ENCODE results near the gene PYGM.

Gene PYGM

GRCh38 chr11:64723907-64724862 lies 35.6 kb downstream of the PYGM start:
- TF ChIP-seq ZFX (IDR thresholded peaks at IDR 0.05) = no peak
- TF ChIP-seq CTCF (conservative IDR thresholded peaks at IDR 0.05) = peak; percentile 22; the same call in 1 of the 2 replicates
- no peak overlapping the region for H3K27ac ChIP-seq

- H3K27ac ChIP-seq = peak within 1 kb of the TSS; percentile 23; the same call in 1 of the 2 replicates
- TF ChIP-seq CTCF (conservative IDR thresholded peaks at IDR 0.05) = peak; percentile 99
- TF ChIP-seq ZFX (IDR thresholded peaks at IDR 0.05) = no peak
Observed at GRCh38 chr11:64723117-64723906, 36.5 kb downstream of the PYGM start, which contains the start of gene NRXN2. TSS of gene NRXN2 (minus strand) at chr11:64723197. CDS start at chr11:64713699, 9,498 bp downstream.

- TF ChIP-seq CTCF (conservative IDR thresholded peaks at IDR 0.05) = no peak
- TF ChIP-seq ZFX (IDR thresholded peaks at IDR 0.05) = no peak
- H3K27ac ChIP-seq = no peak overlapping the region
Observed at GRCh38 chr11:64722141-64723065, 37.4 kb downstream of the PYGM start.

- no peak overlapping the region for H3K27ac ChIP-seq
- TF ChIP-seq CTCF (conservative IDR thresholded peaks at IDR 0.05) = no peak
- TF ChIP-seq ZFX (IDR thresholded peaks at IDR 0.05) = no peak
Observed at GRCh38 chr11:64721359-64721699, 38.4 kb downstream of the PYGM start.

- no peak for TF ChIP-seq ZFX (IDR thresholded peaks at IDR 0.05)
- H3K27ac ChIP-seq = no peak overlapping the region
Observed at GRCh38 chr11:64720640-64721358, 39.0 kb downstream of the PYGM start.

GRCh38 chr11:64720167-64720566 lies 39.6 kb downstream of the PYGM start:
- no peak overlapping the region for H3K27ac ChIP-seq
- TF ChIP-seq ZFX (IDR thresholded peaks at IDR 0.05) (no peak), CTCF (conservative IDR thresholded peaks at IDR 0.05) (no peak)
